Measurements from ENCODE around the gene MGA. TPM values are rescaled to one million over a fixed set of nuclear protein-coding genes. Genes with fewer than 3 reads are reported as not detected.

The MGA gene
- total RNA-seq, 1 experiment from 2014 or later, result 35.9 TPM

- Mint-ChIP-seq H3K36me3 (peaks cover 18% of the 10 kb centered on the region), H3K27me3 (ENCODE audit: low read depth) (no peaks in the 10 kb centered on the region), H3K4me3 (no peak overlapping the region), H3K27ac (peak overlapping the region; percentile 39), H3K4me1 (peaks cover 12% of the 10 kb centered on the region), H3K9me3 (no peaks in the 10 kb centered on the region)
- ChIA-PET CTCF (interaction anchor here (0.7 to 1.2 kb wide), 9 partner anchors 10 to 209 kb away, joined by 3 to 8 read pairs (median 3); no protein-coding TSS in a partner anchor), POLR2A (no interaction called here)
- DNase-seq (ENCODE audit: low spot score) (no peak), ATAC-seq (peak; percentile 44)
- TF ChIP-seq SP1 (CRISPR knock-in tag; conservative IDR thresholded peaks at IDR 0.05) (no peak), EMX1 (CRISPR knock-in tag; IDR thresholded peaks at IDR 0.05) (no peak), GTF2I (CRISPR knock-in tag; conservative IDR thresholded peaks at IDR 0.05) (no peak), MXD4 (CRISPR knock-in tag; IDR thresholded peaks at IDR 0.05; ENCODE audit: borderline replicate concordance) (no peak), CTCF (IDR thresholded peaks at IDR 0.05) (no peak), IRF1 (CRISPR knock-in tag; IDR thresholded peaks at IDR 0.05) (no peak), ZNF281 (CRISPR knock-in tag; IDR thresholded peaks at IDR 0.05) (no peak), FOXP1 (CRISPR knock-in tag; IDR thresholded peaks at IDR 0.05; ENCODE audit: borderline replicate concordance) (no peak), TP53 (CRISPR knock-in tag; IDR thresholded peaks at IDR 0.05) (no peak), ZNF232 (CRISPR knock-in tag; IDR thresholded peaks at IDR 0.05) (no peak)
Measured at GRCh38 chr15:41695750-41696436, 35.7 kb downstream of the MGA start.

- H3K27ac Mint-ChIP-seq, result no peak overlapping the region
- no peaks in the 10 kb centered on the region for H3K4me1 Mint-ChIP-seq
- DNase-seq (ENCODE audit: low spot score) (no peak), ATAC-seq (no peak)
- CTCF ChIA-PET, result interaction anchor here (0.8 kb wide), 1 partner anchor 95 kb away, joined by 3 read pairs; no protein-coding TSS in a partner anchor
- POLR2A ChIA-PET, result no interaction called here
- H3K9me3 Mint-ChIP-seq, result no peaks in the 10 kb centered on the region
- H3K4me3 Mint-ChIP-seq, result no peak overlapping the region
- no peaks in the 10 kb centered on the region for H3K27me3 Mint-ChIP-seq (ENCODE audit: low read depth)
- peaks cover 37% of the 10 kb centered on the region for H3K36me3 Mint-ChIP-seq
- no peak for TF ChIP-seq RELA (CRISPR knock-in tag; IDR thresholded peaks at IDR 0.05; ENCODE audit: borderline replicate concordance)
- TF ChIP-seq JAZF1 (CRISPR knock-in tag; IDR thresholded peaks at IDR 0.05), result no peak
- TF ChIP-seq TCF7 (CRISPR knock-in tag; IDR thresholded peaks at IDR 0.05; ENCODE audit: low read depth), result no peak
- no peak for TF ChIP-seq FOXK1 (CRISPR knock-in tag; IDR thresholded peaks at IDR 0.05)
- no peak for TF ChIP-seq JUN (CRISPR knock-in tag; IDR thresholded peaks at IDR 0.05)
- no peak for TF ChIP-seq NFATC4 (CRISPR knock-in tag; IDR thresholded peaks at IDR 0.05)
- TF ChIP-seq AFF4 (CRISPR knock-in tag; IDR thresholded peaks at IDR 0.05; ENCODE audit: borderline replicate concordance), result no peak
- no peak for TF ChIP-seq ZNF317 (CRISPR knock-in tag; IDR thresholded peaks at IDR 0.05; ENCODE audit: borderline replicate concordance, low read depth)
- no peak for TF ChIP-seq OVOL2 (CRISPR knock-in tag; IDR thresholded peaks at IDR 0.05; ENCODE audit: borderline replicate concordance)
- TF ChIP-seq ZBTB43 (CRISPR knock-in tag; IDR thresholded peaks at IDR 0.05), result no peak
- no peak for TF ChIP-seq ATF6 (CRISPR knock-in tag; IDR thresholded peaks at IDR 0.05)
- no peak for TF ChIP-seq ZNF423 (CRISPR knock-in tag; IDR thresholded peaks at IDR 0.05)
Measured at GRCh38 chr15:41698779-41699178, 38.6 kb downstream of the MGA start.

Data from WTC11 (cell line).